HG03469 (cell line): ENCODE results near the gene THOP1.

Experiments
- ATAC-seq: cut with Tn5 transposase; IDR thresholded peaks from one replicate; pipeline ENCODE4 v1.9.1; 2021; ENCODE audit warnings: mild to moderate bottlenecking, moderate library complexity, moderate number of reproducible peaks; ENCODE audit not compliant: unreplicated experiment

THOP1 gene

DNA sequence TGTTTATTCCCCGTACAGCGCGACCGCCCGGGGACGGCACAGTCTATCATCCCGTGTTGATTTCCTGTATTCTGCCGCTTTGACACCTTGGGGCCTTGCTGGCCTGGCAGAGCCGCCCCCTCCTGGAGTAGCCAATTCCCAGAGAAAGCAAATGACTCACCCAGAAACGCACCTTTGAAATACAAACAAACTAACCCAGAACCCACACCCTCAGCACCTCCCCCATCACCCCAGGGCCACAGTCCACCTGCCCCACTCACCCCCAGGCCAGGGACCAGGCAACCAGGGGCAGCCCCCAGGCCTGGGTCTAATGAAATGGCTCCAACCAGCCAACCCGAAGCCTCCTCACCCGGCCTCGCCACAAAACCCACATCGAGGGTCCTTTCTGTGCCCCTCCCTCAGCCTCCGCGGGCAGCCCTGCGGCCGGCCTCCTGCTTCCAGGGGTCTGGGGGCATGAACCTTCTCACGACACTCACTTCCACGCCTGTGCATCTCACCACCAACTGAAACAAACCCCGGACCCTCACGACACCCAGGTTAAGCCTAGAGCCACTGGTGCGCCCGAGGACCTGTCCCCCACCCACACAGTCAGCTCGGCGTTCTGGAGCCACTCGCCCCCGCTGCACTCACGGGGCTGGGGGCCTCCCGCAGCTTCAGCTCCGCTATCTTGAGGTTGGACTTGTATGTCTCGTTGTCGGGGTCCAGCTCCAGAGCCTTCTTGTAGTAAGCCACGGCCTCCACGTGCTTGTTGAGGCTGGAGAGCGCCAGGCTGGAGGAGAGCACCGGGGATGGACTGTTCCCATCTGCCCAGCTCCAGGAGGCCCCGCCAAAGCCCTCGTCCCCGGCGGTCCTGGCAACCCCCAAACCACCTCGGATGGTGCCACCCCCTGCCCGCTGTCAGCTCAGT is 23.2 kb upstream of the THOP1 start:
- no peak for ATAC-seq

DNA sequence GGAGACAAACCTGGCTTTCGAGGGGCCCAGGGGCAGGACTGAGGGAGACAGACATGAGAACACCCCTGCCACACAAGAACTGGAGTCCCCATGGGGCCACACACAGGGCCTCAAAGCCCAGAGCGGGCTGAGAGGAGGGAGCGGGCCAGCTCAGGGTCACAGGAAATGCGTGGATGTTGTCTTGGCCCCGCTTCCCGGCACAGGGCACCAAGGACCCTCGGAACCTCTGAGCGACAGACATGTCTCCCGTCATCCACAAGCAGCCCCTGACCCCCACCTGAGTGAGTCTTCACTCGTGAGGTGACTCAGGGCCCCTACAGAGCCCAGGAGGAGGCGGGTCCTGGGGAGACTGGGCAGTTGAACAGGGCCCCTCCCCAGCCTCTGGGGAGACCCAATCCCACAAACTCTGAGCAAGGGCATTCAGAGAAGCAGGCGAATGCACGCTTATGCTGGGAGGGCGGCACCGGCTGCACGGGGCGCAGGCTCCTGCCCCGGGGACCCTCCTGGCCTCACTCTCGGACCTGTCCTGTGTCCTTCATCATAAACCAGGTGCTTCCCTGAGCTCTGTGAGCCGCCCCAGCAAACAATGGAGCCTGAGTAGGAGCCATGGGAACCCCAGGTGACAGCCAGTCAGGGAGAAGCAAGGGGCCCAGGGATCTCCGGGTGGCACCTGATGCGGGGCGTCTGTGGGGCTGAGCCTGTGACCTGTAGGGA is 22.4 kb upstream of the THOP1 start:
- no peak for ATAC-seq

DNA sequence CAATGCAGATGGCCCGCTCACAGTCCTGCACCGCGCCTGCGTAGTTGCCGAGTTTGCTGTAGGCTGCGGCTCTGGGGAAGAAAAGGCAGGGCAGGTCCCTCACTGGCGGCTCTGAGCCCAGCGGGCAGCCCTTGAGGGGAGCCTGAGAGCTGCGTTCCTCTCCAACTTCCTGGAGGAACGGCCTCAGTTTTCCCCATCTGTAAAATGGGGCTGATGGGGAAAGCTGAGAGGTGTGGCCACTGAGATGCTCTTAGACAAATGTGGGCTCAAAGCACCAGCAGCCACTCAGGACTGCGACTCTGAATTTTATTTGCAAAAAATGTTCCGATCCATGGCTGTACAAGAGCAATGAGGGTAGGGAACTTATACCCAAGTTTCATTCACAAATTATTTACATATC is 21.6 kb upstream of the THOP1 start:
- ATAC-seq = no peak

DNA sequence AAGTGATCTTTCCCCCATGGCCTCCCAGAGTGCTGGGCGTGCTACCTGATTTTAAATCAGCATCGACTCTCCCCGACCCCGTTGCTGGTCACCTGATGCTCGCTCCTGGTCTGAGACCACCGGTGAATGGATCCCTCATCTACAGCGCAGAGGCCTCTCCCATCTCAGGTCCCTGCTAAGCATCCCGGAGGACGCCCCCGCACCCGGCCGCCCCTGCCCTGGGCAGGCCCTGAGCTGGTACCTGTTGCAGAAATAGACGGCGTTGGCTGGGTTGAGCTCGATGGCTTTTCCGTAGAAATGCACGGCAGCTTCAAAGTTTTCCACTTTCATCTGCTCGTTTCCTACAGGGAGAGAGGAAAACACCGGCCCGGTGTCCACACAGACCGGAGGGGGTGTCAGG is 20.4 kb upstream of the THOP1 start:
- ATAC-seq = no peak

DNA sequence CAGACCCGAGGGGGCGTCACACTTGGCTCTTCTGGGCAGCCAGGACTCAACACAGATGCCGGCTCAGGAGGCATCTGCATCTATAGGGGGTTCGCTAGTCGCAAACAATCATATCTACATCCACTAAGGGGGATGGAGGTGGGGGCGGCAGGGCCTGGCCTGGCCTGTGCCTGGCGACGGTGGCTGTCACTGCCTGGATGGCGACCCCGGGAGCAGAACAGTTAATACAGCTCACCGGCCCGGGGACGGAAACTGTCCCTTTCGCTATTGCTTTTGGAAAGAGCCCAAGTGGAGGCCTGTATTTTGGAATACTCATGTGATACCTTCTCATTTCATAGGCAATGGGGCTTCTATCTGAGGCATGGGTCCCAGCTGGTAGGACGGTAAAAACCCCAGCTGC is 19.9 kb upstream of the THOP1 start:
- ATAC-seq = no peak

DNA sequence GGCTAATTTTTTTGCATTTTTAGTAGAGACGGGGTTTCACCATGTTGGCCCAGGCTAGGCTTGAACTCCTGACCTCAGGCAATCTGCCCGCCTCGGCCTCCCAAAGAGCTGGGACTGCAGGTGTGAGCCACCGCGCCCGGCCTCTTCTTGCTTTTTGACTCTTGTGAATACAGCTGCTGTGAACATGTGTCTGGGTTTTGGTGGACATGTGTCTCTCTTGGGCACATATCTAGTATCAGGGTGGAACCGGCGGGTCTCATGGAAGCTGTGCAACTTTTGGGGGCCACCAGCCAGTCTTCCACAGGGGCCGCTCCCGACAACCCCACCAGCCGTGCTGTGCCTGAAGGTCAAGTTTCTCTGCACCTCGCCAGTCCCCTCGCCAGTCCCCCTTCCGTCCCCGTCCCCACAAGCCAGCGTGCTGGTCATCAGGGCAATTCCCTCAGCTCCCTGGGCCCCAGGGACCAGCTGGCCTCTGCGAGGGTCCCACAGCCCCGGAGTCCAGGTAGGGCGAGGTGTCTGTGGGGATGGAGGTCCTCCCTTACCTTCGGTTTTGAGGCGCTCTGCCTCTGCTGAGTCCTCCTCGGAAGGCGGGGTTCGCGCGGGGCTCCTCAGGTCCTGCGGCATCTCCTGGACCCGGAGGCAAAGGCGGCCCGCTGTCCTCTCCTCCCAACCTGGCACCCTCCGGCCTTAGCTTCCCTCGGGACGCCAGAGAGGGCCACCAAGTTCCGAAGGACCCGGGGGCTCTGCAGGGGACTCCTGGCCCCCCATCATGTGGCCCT is 18.5 kb upstream of the THOP1 start:
- ATAC-seq = no peak

DNA sequence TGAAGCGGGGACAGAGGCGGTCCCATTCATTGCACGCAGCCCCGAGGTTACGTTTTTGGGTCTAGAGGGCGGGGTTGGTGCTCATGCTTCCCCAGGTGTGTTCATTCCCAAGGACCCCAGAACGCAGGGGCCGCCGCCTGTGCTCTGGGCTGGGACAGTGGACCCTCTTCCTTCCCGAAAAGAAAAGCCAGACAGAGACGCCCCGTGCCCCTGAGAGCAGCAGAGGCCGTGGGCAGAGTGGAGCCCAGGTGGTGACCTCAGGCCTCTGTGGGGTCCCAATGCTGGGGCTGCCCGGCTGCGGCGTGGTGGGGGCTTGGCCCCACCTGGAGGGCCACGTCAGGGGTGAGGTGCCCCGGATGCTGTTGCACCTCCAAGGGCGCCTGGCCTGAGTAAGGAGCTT is 17.6 kb upstream of the THOP1 start:
- ATAC-seq = no peak

DNA sequence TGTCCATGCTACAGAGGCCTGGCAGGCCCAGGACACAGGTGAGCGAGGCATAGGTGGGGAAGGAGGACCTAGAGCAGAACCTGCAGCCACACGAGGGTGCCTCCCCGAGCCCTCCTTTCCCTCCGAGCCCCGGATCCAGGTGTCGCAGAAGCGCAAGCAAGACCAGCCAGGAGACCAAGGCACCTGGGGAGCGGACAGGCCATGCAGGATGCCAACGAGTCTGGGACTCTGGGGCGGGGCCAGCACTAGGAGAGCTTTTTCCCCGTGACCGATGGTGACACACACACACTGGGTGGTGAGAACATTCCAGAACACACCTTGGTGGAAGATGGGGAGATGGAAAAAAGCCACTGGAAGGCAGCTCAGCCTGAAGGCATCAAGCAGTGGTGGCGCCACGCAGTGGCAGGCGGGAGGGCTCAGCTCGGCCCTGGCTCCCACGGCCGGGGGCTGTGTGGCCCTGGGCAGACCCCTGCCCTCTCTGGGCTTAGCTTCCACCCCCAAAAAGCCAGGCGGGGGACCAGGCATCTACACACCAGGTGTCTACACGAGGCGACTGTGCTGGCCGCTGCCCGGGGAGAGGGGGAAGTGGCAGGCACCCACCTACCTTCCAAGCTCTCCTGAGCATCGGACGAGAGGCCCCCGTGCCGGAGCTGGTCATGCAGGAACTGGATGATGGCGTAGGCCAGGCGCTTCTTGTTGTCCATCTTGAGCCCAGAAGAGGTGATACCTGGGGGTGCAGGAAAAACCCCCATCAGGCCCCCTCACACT is 16.8 kb upstream of the THOP1 start:
- ATAC-seq = no peak

DNA sequence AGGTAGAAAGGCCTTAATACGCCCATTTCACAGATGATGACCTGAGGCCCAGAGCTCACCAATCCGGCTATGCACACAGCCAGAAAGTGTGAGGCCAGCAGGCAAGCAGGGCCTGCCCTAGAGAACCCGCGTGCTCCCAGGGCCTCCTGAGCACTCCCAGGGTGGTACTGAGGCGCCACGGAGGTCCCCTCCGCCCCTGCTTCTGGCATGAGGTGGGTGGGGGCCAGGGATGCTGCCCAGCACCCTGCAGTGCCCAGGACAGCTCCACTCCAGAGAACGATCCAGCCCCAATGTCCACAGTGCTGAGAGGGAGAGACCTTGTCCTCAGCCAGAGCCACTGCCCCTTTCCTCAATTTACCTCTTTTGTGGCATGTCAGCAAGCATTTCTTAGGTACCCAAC is 16.1 kb upstream of the THOP1 start:
- ATAC-seq = no peak

DNA sequence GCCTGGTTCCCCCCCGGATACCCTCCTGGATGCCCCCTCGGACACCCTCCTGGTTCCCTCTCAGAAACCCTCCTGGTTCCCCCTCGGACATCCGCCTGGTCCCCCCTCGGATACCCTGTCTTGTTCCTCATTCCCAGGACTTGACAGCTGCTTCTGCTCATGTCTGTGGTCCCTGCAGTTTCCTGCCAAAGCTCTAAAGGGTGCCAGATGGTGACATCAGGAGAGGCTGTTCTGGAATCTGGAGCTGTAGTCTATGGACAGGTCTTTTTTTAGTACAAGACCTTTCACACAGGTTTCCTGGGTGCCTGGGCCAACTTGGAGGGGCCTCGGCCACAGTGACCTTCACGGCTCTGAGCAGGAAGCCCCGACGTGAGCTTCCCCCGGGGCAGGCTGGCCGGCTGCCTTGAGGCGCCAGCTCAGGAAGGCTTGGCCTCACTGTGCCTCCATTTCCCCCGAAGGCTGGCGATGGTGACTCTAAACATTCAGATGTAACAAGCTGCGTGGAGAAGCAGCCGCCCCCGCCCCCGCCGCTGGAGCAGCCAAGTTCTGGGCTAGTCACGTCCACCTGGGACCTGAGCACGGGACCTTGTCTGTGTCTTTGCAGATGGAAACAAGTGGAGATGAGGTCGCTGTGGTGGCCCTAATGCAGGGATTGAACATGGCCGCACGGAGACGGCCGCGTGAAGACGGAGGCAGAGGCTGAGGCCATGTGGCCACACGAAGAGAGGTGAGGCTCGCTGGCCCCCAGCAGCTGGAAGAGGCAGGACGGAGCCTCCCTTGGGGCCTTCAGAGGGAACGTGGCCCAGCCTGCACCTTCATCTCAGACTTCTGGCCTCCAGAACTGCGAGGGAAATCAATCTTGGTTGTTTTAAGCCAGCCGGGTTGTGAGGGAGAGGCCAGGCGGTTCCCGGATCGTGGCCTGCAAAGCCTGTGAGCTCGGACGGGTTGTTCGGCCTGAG is 15.0 kb upstream of the THOP1 start:
- no peak for ATAC-seq

DNA sequence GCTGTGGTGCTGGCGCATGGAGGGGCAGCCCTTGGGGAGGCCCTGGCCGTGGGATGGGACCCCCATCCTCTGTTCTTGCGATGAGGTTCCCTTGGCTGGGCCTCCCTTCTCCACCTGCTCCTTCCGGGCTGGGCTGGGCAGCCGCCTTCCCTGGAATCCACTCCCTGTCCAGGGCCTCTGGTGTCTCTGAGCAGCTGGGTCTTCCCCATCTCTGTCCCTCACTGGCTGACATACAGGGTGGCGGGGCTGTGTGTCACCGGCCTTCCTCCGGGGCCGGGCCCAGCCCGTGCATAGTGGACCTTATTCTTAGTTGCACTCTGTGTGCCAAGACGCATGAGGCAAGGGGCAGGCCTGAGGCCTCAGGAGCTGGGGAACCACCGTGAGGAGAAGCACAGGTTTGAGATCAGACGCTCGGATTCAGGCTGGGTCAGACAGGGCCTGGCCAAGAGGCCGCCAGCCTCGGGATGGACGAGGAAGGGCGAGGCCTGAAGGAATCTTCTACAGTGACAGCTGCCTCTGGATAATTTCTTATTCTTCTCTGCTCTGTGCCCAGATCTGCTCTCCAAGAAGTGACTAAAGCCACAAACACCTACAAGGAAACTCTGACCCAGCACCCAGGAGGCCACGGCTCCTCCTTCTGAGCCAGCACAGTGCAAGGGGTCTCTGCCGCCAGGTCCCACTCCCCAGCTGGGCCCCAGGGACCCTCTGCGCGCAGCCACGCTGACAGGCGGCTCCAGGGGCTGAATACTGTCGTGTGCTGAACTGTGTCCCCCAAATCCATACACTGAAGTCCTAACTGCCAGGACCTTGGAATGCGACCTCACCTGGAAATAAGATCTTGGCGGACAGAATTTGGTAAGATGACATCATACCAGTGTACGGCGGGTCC is 13.3 kb upstream of the THOP1 start:
- ATAC-seq = no peak

DNA sequence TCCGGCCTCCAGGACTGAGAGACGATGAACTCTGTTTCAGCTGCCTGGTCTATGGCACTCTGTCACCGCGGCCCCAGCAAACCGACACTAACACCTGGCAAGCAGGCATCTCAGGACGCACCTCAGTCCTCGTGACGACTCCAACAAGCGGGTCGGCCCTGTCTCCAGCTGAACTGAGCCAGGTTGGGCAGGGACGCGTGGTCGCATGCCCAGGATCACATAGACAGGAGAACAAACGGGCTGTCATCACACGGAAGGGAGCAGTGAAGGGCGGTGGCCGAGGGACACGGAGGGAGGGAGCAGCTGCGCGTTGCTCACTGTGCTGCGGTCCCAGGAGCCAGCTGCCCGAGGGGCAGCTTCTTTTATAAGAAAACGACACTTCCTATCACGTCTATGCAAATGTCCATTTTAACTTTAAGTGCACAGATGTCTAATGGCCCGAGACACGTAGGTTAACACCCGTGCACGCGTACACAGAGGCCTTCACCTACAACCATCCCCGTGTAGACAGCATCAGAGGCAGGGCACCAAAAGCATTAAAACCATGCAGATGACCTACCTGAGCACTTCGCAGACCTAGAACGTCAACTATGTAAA is 11.1 kb upstream of the THOP1 start:
- ATAC-seq = no peak

DNA sequence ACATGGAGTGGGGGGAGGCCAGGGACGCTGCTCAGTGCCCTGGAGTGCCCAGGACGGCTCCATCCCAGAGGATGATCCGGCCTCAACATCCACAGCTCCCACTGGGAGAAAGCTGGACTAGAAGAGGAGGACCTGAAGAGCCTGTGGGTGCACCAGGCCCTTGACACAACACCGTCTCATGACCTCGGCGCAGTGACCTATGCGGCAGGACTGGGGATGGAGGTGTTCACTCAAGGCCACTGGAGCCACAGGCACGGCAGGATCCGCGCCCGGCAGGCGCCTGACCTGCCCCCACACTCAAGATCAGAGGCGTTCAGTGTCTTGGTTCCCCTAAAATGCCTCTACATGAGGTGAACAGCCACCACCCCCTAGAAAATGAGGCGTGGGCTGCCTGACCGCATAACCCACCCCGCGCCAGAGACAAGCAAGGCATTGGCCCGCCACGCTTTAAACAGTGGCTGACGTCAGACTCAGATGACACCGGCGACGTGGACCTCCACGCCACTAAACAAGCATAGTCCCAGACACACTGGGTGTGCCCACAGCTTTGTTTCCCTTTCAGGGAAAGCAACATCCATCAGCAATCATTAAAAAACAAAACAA is 10.2 kb upstream of the THOP1 start:
- no peak for ATAC-seq

DNA sequence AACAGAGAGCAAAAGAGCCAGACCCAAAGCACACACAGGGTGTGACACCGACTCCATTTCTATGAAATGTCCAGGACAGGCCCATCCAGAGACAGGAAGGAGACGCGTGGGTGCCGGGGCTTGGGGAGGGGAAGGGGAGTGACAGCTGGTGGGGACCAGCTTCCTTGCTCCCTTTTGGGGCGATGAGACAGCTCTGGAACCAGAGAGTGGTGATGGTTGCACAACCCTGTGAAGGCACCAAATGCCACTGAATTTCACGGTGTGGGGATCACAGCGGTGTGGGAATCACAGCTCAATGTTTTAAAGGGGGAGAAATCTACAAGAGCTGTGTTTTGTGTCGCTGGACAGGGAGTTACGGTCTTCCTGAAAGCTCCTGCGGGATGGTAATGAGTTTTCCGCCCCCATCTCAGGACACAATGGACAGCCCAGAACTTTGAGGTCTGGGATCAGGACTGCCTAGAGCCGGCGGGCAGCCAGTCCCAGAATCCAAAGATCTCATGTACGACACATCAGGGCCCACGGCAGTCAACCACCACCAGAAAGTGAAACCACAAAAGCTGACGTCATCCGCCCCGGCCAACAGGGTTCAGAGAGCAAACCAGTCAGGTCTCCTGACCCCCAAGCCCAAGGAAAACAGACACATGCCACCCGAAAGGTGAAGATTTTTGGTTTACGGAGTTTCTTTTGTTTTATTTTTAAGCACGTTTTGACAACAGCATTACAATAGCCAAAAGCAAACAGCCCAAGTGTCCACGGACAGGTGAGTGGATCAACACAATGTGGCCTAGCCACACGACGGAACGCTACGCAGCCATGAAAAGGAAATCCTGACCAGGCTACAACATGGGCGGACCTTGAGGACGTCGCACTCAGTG is 9.5 kb upstream of the THOP1 start:
- ATAC-seq = no peak

DNA sequence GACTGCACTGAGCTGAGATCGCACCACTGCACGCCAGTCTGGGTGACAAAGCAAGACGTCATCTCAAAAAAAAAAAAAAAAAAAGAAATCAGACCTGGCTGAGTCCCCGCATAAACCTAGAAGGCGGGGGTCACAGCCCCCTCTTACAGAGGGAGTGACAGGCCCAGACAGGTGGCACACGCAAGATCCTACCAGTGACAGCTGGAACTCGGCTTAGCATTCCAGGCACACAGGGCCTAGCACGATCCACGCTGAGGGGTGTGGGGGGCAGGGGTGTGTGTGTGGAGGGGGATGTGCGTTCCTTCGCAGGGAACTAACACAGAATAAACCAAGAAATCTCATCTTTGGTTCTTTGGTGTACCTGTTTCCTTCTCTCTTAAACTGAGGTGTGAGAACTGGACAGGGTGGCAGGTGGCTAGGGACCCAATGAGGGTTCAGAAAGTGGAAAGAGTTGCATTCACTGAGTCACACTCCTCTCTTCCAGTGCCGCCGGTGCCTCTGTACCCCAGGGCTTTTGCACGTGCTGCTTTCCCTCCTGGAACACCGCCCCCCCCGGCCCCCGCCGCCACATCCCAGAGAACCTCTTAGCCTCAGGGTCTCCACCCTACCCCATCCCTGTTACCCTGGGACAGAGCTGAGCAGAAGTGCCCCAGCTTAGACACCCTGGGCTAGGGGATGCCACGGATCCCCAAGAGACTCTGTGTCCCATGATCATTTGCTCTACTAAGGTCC is 7.2 kb upstream of the THOP1 start:
- ATAC-seq = no peak

DNA sequence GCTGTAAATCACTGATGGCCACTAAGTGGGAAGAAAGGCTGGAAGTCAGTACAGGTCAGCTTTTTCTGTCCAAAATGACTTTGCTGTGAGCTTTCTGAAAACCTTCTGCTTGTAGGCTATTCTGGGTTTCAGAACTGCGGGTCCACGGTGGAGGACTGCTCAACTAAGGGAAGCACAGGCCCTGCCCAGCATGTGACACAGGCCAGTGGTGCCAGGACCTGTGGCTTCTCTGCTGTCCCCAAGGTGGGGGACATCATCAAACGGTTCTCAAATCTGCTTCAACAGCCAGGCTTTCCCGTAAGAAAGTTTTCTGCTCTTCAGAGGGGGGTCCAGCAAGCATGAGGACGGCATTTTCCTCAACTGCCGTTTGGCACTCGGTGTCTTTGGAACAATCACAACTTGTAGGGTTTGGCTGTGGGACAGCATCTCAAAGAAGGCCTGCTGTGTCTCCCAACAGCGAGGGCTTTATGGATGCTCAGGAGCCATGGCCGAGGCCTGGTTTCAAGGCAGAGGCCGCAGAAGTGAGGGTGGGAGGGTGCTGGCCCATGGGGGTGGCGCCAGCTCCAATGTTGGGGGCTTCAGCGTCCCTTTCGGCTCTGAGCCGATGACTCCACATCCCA is 6.1 kb upstream of the THOP1 start:
- no peak for ATAC-seq
